Chondrocyte (in vitro differentiated cells): ENCODE measurements around the gene ZC3H6. TPM values are rescaled to one million over a fixed set of nuclear protein-coding genes. Genes with fewer than 3 reads are reported as not detected.
A peak's percentile ranks its signal among the peaks of the same experiment; 100 is the strongest.

Experiments
- DNase-seq: peaks from one replicate; pipeline ENCODE4 v3.0.0; 2021; ENCODE audit warnings: mixed read lengths, low spot score
- H3K27ac Mint-ChIP-seq: one replicate; pipeline ENCODE4 v1.8.0; 2021; ENCODE audit warnings: mild to moderate bottlenecking, moderate library complexity, mixed read lengths; ENCODE audit not compliant: unreplicated experiment
- H3K27me3 Mint-ChIP-seq: 2 replicates; pipeline ENCODE4 v1.8.0; 2021; ENCODE audit warnings: low read depth, mixed read lengths
- H3K36me3 Mint-ChIP-seq: 2 replicates; pipeline ENCODE4 v1.8.0; 2021; ENCODE audit warnings: low read depth, mixed read lengths
- H3K4me1 Mint-ChIP-seq: 2 replicates; pipeline ENCODE4 v1.8.0; 2021; ENCODE audit warnings: low read depth, mild to moderate bottlenecking, mixed read lengths
- H3K4me3 Mint-ChIP-seq: one replicate; pipeline ENCODE4 v1.8.0; 2021; ENCODE audit warnings: mild to moderate bottlenecking, moderate library complexity, mixed read lengths; ENCODE audit not compliant: unreplicated experiment
- H3K9me3 Mint-ChIP-seq: 2 replicates; pipeline ENCODE4 v1.8.0; 2021; ENCODE audit warnings: low read depth, mixed read lengths
- long read RNA-seq: library from polyadenylated mRNA; stranded (forward); transcript quantifications from one replicate; pipeline ENCODE4 v2.0.0, GENCODE V29; 2021
- total RNA-seq: library from RNA; stranded (reverse); gene quantifications from 3 replicates; pipeline ENCODE4 v1.2.1, GENCODE V29; 2021
- TF ChIP-seq, protein P1 (sequence below): fragments of 200-600 bp; sonication (generic); IDR thresholded peaks from 2 replicates; pipeline ENCODE4 v1.5.0; 2021; ENCODE audit warnings: antibody characterized with exemption, mild to moderate bottlenecking, moderate library complexity

The ZC3H6 gene, protein sequence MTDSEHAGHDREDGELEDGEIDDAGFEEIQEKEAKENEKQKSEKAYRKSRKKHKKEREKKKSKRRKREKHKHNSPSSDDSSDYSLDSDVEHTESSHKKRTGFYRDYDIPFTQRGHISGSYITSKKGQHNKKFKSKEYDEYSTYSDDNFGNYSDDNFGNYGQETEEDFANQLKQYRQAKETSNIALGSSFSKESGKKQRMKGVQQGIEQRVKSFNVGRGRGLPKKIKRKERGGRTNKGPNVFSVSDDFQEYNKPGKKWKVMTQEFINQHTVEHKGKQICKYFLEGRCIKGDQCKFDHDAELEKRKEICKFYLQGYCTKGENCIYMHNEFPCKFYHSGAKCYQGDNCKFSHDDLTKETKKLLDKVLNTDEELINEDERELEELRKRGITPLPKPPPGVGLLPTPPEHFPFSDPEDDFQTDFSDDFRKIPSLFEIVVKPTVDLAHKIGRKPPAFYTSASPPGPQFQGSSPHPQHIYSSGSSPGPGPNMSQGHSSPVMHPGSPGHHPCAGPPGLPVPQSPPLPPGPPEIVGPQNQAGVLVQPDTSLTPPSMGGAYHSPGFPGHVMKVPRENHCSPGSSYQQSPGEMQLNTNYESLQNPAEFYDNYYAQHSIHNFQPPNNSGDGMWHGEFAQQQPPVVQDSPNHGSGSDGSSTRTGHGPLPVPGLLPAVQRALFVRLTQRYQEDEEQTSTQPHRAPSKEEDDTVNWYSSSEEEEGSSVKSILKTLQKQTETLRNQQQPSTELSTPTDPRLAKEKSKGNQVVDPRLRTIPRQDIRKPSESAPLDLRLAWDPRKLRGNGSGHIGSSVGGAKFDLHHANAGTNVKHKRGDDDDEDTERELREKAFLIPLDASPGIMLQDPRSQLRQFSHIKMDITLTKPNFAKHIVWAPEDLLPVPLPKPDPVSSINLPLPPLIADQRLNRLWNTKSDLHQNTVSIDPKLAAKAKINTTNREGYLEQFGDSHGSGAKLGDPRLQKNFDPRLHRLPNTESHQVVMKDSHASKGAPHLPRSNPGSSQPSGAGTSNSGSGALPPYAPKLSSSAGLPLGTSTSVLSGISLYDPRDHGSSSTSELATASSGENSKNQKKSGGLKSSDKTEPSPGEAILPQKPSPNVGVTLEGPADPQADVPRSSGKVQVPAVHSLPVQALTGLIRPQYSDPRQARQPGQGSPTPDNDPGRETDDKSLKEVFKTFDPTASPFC
- 6.6 to 9.4 TPM (median 8.6 TPM) in 3 replicates for total RNA-seq
- long read RNA-seq, full-length matches to known transcripts, result 5 of 8 reads
- long read RNA-seq, partial matches to known transcripts, result 0 of 8 reads
- long read RNA-seq, other reads (novel, unspliced or antisense), result 3 of 8 reads

DNA sequence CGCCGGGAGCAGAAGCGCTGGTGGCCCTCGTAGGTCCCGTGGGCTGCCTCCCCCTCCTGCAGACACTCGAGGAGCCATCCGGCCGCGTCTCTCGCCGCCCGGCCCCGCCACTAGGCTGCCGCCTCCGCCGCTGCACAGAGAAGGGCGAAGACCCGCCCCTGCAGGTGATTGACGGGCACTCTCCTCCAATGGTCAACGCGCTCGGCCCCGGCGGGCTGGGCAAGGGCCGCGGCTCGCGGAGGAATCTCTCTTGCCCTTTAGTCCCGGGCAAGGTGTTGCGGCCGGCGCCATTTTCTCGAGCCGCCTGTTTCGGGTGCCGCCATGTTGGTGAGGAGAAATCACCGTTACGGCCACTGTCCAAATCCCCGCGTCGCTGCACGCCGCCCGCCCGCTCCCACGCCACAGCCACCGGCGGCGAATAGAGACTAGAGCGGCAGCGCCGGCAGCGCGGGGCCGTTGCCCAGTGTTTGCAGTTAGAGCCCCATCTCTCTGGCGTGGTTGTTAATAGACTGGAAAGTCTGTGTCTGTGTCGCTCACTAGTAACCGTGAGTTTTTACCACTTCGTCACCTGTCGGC lies at the start of gene ZC3H6:
Gene ZC3H6 (plus strand): TSS at position 287 of the 576 bp plus-strand sequence. CDS start 398 bp downstream, outside the sequence.
- peak; percentile 100 for DNase-seq
- TF ChIP-seq, protein P1, sequence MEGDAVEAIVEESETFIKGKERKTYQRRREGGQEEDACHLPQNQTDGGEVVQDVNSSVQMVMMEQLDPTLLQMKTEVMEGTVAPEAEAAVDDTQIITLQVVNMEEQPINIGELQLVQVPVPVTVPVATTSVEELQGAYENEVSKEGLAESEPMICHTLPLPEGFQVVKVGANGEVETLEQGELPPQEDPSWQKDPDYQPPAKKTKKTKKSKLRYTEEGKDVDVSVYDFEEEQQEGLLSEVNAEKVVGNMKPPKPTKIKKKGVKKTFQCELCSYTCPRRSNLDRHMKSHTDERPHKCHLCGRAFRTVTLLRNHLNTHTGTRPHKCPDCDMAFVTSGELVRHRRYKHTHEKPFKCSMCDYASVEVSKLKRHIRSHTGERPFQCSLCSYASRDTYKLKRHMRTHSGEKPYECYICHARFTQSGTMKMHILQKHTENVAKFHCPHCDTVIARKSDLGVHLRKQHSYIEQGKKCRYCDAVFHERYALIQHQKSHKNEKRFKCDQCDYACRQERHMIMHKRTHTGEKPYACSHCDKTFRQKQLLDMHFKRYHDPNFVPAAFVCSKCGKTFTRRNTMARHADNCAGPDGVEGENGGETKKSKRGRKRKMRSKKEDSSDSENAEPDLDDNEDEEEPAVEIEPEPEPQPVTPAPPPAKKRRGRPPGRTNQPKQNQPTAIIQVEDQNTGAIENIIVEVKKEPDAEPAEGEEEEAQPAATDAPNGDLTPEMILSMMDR, result peak; percentile 35
- H3K27ac Mint-ChIP-seq, result peak within 1 kb of the TSS; percentile 96
- no peaks in the 10 kb centered on the region for H3K27me3 Mint-ChIP-seq
- peaks cover 11% of the 10 kb centered on the region for H3K4me1 Mint-ChIP-seq
- no peaks in the 10 kb centered on the region for H3K9me3 Mint-ChIP-seq
- no peaks in the 10 kb centered on the region for H3K36me3 Mint-ChIP-seq
- peak within 1 kb of the TSS; percentile 87 for H3K4me3 Mint-ChIP-seq

DNA sequence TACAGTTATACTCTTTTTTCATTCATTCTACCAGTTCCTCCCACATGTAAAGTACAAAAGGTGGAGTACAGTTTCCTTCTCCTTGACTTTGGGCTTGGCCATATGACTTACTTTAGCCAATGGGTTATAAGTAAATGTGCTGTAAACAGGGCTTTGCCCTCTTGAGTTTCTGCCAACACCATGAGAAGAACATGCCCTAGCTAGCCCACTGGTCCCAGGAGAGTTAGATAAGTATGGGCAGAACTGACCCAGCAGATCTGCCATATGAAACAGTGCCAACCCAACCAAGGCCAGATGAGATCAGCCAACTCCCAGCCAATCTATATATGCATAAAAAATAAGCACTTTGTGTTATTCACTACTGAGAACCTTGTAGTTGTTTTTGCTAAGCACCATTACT lies 46.0 kb upstream of the ZC3H6 start:
- H3K27ac Mint-ChIP-seq, result peak overlapping the region; percentile 77
- TF ChIP-seq, protein P1, result no peak
- peaks cover 9% of the 10 kb centered on the region for H3K36me3 Mint-ChIP-seq
- no peak overlapping the region for H3K4me3 Mint-ChIP-seq
- H3K4me1 Mint-ChIP-seq, result peaks cover 15% of the 10 kb centered on the region
- H3K27me3 Mint-ChIP-seq, result no peaks in the 10 kb centered on the region
- no peak for DNase-seq
- no peaks in the 10 kb centered on the region for H3K9me3 Mint-ChIP-seq

DNA sequence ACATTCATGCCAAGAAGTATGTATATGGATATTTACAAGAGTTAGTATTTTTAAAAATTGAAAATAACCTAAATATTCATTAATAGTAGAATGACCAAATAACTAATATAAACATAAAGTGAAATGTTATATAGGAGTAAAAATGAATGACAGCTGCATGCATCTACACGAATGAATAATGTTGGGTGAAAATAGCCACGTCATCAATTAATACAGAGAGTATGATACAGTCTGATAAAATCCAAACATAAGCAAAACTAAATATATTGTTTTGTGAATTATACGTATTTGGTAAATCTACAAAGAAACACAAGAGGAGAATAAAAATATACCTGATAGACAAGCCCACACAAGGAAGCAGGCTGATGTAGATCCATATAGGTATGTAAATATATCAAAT lies 45.0 kb upstream of the ZC3H6 start:
- peaks cover 7% of the 10 kb centered on the region for H3K36me3 Mint-ChIP-seq
- no peak overlapping the region for H3K4me3 Mint-ChIP-seq
- no peak overlapping the region for H3K27ac Mint-ChIP-seq
- TF ChIP-seq, protein P1, result no peak
- H3K27me3 Mint-ChIP-seq, result no peaks in the 10 kb centered on the region
- peaks cover 15% of the 10 kb centered on the region for H3K4me1 Mint-ChIP-seq
- H3K9me3 Mint-ChIP-seq, result no peaks in the 10 kb centered on the region
- no peak for DNase-seq

DNA sequence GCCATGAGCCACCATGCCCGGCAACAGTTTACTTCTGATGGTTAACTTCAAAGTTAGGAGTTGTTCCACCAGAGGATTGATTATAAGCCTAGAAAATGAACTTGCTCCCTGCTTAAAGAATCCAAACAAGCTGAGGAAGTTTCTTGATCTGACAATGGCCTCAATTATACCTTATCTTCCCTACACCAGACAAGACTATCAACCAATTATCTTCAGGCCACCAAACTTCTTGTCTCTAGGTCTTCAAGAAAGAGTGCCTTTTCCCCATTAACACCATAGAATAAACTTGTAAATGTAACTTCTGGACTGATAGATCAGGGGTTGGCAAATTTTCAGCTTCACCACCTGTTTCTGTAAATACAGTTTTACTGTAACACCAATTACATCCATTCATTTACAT lies 35.5 kb upstream of the ZC3H6 start:
- Mint-ChIP-seq H3K4me1 (no peaks in the 10 kb centered on the region), H3K4me3 (no peak overlapping the region), H3K36me3 (peaks cover 2% of the 10 kb centered on the region), H3K9me3 (no peaks in the 10 kb centered on the region), H3K27ac (no peak overlapping the region), H3K27me3 (no peaks in the 10 kb centered on the region)
- no peak for DNase-seq
- TF ChIP-seq, protein P1, result no peak
